GM23338 (cell line): ENCODE measurements around the gene LHX4.

Source experiments
- POLR2AphosphoS5 ChIP-seq: IDR thresholded peaks from 2 replicates; pipeline ENCODE4 v1.6.1; 2016; ENCODE audit warnings: antibody characterized with exemption, low read depth
- STAT1 ChIP-seq: IDR thresholded peaks from one replicate; pipeline ENCODE4 v1.6.1; 2016; ENCODE audit warnings: antibody characterized with exemption; ENCODE audit not compliant: unreplicated experiment
- ZNF114 ChIP-seq: fragments of 250-450 bp; sonication (Bioruptor Pico); IDR thresholded peaks from 2 replicates; pipeline ENCODE4 v1.5.0; 2020; ENCODE audit warnings: mild to moderate bottlenecking, moderate library complexity
- TF ChIP-seq, protein P1 (sequence below), 2 experiments: fragments of 200-600 bp in 1 of 2; sonication (generic) in 1 of 2; conservative IDR thresholded peaks; 2 replicates each; pipeline versions ENCODE4 v1.5.1 to v1.6.1; 2016 to 2017; ENCODE audit warnings: antibody characterized with exemption in 2 of 2, low read depth in 2 of 2, mild to moderate bottlenecking in 2 of 2, moderate library complexity in 1 of 2
- TF ChIP-seq, protein P2 (sequence below): IDR thresholded peaks from one replicate; pipeline ENCODE4 v1.6.1; 2018; ENCODE audit warnings: antibody characterized with exemption; ENCODE audit not compliant: unreplicated experiment

DNA sequence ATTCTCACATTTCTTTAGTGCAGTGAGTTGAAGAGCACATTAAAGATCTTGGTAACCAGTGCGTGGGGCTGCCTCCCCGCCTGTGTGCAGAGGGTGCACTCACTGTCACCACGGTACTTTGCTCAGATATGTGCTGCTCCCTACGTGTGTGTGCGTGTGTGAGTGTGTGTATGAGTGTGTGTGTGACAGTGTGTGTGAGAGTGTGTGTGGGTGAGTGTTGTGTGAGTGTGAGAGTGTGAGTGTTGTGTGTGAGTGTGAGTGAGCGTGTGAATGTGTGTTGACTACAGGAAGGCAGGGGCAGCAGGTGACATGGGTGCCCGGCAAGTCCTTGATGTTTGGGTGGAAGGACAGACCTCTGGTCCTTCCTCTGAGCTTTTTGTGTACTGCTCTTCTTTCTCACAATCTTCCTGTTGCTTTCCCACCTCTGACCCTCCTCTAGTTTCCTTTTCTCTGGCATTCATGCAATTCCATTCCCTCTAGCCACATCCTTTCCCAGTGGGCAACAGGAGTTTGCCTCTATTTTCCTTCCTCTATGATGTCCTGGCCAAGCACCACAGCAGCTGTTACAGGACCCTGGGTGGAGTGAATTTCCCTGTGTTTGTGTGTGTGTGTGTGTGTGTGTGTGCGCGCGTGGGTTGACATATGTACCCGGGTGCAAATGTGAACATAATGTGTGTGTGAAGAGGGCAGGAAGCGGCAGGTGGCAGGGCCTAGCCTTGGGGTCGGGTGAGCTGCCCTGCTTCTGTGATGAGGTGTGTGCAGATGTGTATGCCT is 19.8 kb downstream of the LHX4 start:
- TF ChIP-seq, protein P1, sequence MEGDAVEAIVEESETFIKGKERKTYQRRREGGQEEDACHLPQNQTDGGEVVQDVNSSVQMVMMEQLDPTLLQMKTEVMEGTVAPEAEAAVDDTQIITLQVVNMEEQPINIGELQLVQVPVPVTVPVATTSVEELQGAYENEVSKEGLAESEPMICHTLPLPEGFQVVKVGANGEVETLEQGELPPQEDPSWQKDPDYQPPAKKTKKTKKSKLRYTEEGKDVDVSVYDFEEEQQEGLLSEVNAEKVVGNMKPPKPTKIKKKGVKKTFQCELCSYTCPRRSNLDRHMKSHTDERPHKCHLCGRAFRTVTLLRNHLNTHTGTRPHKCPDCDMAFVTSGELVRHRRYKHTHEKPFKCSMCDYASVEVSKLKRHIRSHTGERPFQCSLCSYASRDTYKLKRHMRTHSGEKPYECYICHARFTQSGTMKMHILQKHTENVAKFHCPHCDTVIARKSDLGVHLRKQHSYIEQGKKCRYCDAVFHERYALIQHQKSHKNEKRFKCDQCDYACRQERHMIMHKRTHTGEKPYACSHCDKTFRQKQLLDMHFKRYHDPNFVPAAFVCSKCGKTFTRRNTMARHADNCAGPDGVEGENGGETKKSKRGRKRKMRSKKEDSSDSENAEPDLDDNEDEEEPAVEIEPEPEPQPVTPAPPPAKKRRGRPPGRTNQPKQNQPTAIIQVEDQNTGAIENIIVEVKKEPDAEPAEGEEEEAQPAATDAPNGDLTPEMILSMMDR (conservative IDR thresholded peaks at IDR 0.05; ENCODE audit: low read depth in 2 of 2), result no peak
- TF ChIP-seq, protein P2, sequence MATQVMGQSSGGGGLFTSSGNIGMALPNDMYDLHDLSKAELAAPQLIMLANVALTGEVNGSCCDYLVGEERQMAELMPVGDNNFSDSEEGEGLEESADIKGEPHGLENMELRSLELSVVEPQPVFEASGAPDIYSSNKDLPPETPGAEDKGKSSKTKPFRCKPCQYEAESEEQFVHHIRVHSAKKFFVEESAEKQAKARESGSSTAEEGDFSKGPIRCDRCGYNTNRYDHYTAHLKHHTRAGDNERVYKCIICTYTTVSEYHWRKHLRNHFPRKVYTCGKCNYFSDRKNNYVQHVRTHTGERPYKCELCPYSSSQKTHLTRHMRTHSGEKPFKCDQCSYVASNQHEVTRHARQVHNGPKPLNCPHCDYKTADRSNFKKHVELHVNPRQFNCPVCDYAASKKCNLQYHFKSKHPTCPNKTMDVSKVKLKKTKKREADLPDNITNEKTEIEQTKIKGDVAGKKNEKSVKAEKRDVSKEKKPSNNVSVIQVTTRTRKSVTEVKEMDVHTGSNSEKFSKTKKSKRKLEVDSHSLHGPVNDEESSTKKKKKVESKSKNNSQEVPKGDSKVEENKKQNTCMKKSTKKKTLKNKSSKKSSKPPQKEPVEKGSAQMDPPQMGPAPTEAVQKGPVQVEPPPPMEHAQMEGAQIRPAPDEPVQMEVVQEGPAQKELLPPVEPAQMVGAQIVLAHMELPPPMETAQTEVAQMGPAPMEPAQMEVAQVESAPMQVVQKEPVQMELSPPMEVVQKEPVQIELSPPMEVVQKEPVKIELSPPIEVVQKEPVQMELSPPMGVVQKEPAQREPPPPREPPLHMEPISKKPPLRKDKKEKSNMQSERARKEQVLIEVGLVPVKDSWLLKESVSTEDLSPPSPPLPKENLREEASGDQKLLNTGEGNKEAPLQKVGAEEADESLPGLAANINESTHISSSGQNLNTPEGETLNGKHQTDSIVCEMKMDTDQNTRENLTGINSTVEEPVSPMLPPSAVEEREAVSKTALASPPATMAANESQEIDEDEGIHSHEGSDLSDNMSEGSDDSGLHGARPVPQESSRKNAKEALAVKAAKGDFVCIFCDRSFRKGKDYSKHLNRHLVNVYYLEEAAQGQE, result no peak
- TF ChIP-seq POLR2AphosphoS5 (no peak), STAT1 (no peak), ZNF114 (CRISPR knock-in tag) (no peak)
